ENCODE results near the gene CRIM1. TPM values are rescaled to one million over a fixed set of nuclear protein-coding genes. Genes with fewer than 3 reads are reported as not detected.
A peak's percentile ranks its signal among the peaks of the same experiment; 100 is the strongest.

The CRIM1 gene
- total RNA-seq, 1 experiment from 2014 or later, result 292 TPM

DNA sequence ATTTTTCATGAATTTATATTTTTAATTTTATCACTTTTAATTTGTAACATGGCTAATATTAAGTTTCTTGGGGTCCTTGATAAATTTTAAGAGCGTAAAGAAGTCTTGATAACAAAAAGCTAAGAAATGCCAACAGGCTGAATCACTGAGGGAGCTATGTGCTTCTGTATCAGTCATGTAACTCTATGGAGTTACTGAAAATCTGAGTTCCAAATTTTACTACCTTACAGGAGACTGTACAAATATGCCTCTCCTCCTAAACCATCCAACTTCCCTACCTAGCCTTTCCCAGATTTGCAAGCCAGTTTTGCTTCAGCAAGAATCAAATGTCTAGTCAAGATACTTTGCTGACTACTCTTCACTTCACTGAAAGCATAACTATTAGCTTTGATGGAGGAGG, 206.7 kb downstream of the CRIM1 start:
- H3K27me3 Mint-ChIP-seq (ENCODE audit: insufficient read depth, unreplicated experiment), result no peaks in the 10 kb centered on the region
- no peak overlapping the region for H3K4me3 ChIP-seq (ENCODE audit: low read depth, low read length)
- peaks cover 54% of the 10 kb centered on the region for H3K4me1 ChIP-seq
- POLR2A ChIA-PET, result interaction anchor here (1.0 kb wide), 1 partner anchor 96 kb away, joined by 3 read pairs; no protein-coding TSS in a partner anchor
- H3K9me3 Mint-ChIP-seq (ENCODE audit: unreplicated experiment), result no peaks in the 10 kb centered on the region
- peaks cover 38% of the 10 kb centered on the region for H3K4me1 Mint-ChIP-seq (ENCODE audit: low read depth, unreplicated experiment)
- no TSS peak for BruUV-seq (replicated peaks)
- CTCF ChIA-PET, result interaction anchor here (2.7 kb wide), 1 partner anchor 102 kb away, joined by 9 read pairs; no protein-coding TSS in a partner anchor
- DNase-seq, result no peak
- peaks cover 3% of the 10 kb centered on the region for H3K36me3 ChIP-seq (ENCODE audit: control insufficient read depth, insufficient read depth, low read length)
- no peak overlapping the region for H3K4me3 Mint-ChIP-seq (ENCODE audit: unreplicated experiment)
- peak overlapping the region; percentile 89 for H3K27ac Mint-ChIP-seq (ENCODE audit: unreplicated experiment)
- TF ChIP-seq CTCF (IDR thresholded peaks at IDR 0.05; ENCODE audit: insufficient read depth in 1 of 2, low read depth in 1 of 2, low read length in 1 of 2, severe bottlenecking in 1 of 2, unreplicated experiment in 1 of 2), result no peak
- H3K36me3 Mint-ChIP-seq (ENCODE audit: insufficient read depth, unreplicated experiment), result peaks cover 80% of the 10 kb centered on the region
- intact Hi-C loops (cut with micrococcal nuclease; ENCODE audit: unreplicated experiment), result loop anchor here (1.0 to 5.0 kb wide), 3 partner anchors 35 to 225 kb away; no protein-coding TSS in a partner anchor
- no peaks in the 10 kb centered on the region for H3K27me3 ChIP-seq (replicated peaks; ENCODE audit: control insufficient read depth, insufficient read depth, low read length)
- H3K9me3 ChIP-seq, result no peaks in the 10 kb centered on the region

DNA sequence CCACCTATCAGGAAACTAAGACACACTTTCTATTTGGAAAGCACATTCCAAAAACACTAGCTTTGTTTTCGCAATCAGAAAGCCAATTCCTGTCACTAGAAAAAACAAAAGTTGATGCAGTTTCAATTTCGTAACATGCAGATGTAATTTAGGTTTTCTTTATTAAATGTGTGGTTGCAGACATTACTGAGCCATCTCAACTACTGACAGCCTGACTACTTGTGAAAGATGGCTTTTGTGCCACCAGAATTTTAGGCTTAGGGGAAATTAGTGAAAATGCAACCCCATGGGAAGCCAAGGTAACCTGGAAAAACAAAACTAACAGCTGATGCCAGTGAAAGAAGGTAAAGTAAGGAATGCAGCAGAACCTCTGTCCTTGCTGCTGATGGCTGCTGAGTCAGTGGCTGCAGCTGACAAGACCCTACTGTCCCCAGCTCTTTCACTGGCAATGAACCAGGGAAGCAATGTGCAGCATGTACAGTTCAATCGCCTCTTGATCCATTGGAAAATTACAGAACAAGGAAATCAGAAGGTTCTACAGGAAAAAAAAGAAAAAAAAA, 207.5 kb downstream of the CRIM1 start:
- Histone ChIP-seq H3K4me3 (ENCODE audit: low read depth, low read length) (no peak overlapping the region), H3K4me1 (peaks cover 54% of the 10 kb centered on the region), H3K27me3 (replicated peaks; ENCODE audit: control insufficient read depth, insufficient read depth, low read length) (no peaks in the 10 kb centered on the region), H3K9me3 (no peaks in the 10 kb centered on the region), H3K36me3 (ENCODE audit: control insufficient read depth, insufficient read depth, low read length) (peaks cover 3% of the 10 kb centered on the region)
- H3K27ac Mint-ChIP-seq (ENCODE audit: unreplicated experiment), result peak overlapping the region; percentile 71
- ChIA-PET CTCF (interaction anchor here (0.7 to 2.7 kb wide), 2 partner anchors 86 to 101 kb away, joined by 4 to 9 read pairs; no protein-coding TSS in a partner anchor), POLR2A (interaction anchor here (0.6 to 1.0 kb wide), 2 partner anchors 95 to 110 kb away, joined by 3 to 5 read pairs; no protein-coding TSS in a partner anchor)
- no peak for TF ChIP-seq CTCF (IDR thresholded peaks at IDR 0.05; ENCODE audit: insufficient read depth in 1 of 2, low read depth in 1 of 2, low read length in 1 of 2, severe bottlenecking in 1 of 2, unreplicated experiment in 1 of 2)
- H3K4me1 Mint-ChIP-seq (ENCODE audit: low read depth, unreplicated experiment), result peaks cover 38% of the 10 kb centered on the region
- BruUV-seq (replicated peaks), result no TSS peak
- H3K4me3 Mint-ChIP-seq (ENCODE audit: unreplicated experiment), result peak overlapping the region; percentile 0
- no peaks in the 10 kb centered on the region for H3K27me3 Mint-ChIP-seq (ENCODE audit: insufficient read depth, unreplicated experiment)
- H3K36me3 Mint-ChIP-seq (ENCODE audit: insufficient read depth, unreplicated experiment), result peaks cover 74% of the 10 kb centered on the region
- peak in 1 of 2 experiments; percentile 53 for DNase-seq
- intact Hi-C loops (cut with micrococcal nuclease; ENCODE audit: unreplicated experiment), result loop anchor here (1.0 to 5.0 kb wide), 4 partner anchors 34 to 224 kb away; no protein-coding TSS in a partner anchor
- no peaks in the 10 kb centered on the region for H3K9me3 Mint-ChIP-seq (ENCODE audit: unreplicated experiment)

DNA sequence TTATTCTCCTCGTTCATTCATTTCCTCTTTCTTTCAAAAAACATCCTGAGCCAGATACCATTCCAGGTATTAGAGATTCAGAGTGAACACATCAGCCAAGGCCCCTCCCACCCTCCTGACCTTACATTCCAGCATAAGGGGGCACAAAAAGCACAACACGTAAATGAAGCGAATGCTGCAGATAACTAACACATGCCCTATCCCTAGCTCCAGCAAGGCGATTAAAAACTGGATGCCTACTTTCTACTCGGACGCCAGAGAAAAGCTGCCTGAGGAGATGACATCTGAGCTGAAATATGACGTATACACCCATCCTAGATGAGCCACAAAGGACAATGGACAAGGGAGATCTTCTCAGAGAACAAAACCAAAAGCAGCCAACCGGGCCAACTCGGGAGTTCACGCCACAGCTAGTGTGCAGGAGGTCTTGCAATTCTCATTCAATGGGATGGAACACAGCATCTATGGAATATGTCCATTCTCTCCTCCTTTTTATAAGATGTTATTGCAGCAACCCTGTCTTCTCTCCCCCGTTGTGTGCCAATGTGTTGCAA, 208.9 kb downstream of the CRIM1 start:
- H3K4me1 Mint-ChIP-seq (ENCODE audit: low read depth, unreplicated experiment), result peaks cover 32% of the 10 kb centered on the region
- ChIA-PET POLR2A (no interaction called here), CTCF (interaction anchor here (2.7 kb wide), 1 partner anchor 100 kb away, joined by 9 read pairs; no protein-coding TSS in a partner anchor)
- no TSS peak for BruUV-seq (replicated peaks)
- intact Hi-C loops (cut with micrococcal nuclease; ENCODE audit: unreplicated experiment), result loop anchor here (5.0 kb wide), 1 partner anchor 223 kb away; no protein-coding TSS in a partner anchor
- peak overlapping the region; percentile 71 for H3K27ac Mint-ChIP-seq (ENCODE audit: unreplicated experiment)
- peaks cover 3% of the 10 kb centered on the region for H3K36me3 ChIP-seq (ENCODE audit: control insufficient read depth, insufficient read depth, low read length)
- H3K4me3 Mint-ChIP-seq (ENCODE audit: unreplicated experiment), result no peak overlapping the region
- H3K27me3 ChIP-seq (replicated peaks; ENCODE audit: control insufficient read depth, insufficient read depth, low read length), result no peaks in the 10 kb centered on the region
- no peak overlapping the region for H3K4me3 ChIP-seq (ENCODE audit: low read depth, low read length)
- no peak for DNase-seq
- no peaks in the 10 kb centered on the region for H3K27me3 Mint-ChIP-seq (ENCODE audit: insufficient read depth, unreplicated experiment)
- no peaks in the 10 kb centered on the region for H3K9me3 Mint-ChIP-seq (ENCODE audit: unreplicated experiment)
- H3K9me3 ChIP-seq, result no peaks in the 10 kb centered on the region
- H3K36me3 Mint-ChIP-seq (ENCODE audit: insufficient read depth, unreplicated experiment), result peaks cover 61% of the 10 kb centered on the region
- peaks cover 66% of the 10 kb centered on the region for H3K4me1 ChIP-seq
- TF ChIP-seq CTCF (IDR thresholded peaks at IDR 0.05; ENCODE audit: insufficient read depth in 1 of 2, low read depth in 1 of 2, low read length in 1 of 2, severe bottlenecking in 1 of 2, unreplicated experiment in 1 of 2), result no peak

All from Caco-2 (cell line).